ENCODE results near the gene MGAT1.
"Not testable (repeated sequence)": the region's sequence is repeated elsewhere in the genome, so short reads cannot be mapped to it uniquely, and the experiment has no call there.

The MGAT1 gene

DNA sequence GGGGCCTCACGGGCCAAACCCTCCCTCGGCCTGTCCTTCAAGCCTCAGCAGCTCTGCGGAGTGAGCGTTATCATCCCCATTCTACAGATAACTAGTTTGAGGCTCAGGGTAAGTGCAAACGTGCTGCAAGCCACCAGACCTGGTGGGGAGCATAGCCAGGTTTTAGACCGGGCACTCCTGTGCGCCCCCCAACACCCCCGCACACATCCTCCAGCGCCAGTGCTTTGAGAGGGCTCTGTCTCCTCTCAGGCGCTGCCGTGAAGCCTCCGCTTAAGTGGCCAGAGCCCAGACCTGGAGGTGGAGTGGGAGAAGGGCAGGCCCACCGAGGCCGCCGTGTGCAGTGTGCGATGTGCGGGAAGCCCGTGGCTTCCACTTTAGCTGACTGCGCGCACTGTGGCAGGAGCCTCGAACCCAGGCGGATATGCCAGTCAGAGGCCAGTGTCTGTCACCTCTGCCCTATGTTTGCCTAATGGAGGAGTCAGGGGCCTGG lies 1.6 kb upstream of the MGAT1 start:
- no peak for DNase-seq

DNA sequence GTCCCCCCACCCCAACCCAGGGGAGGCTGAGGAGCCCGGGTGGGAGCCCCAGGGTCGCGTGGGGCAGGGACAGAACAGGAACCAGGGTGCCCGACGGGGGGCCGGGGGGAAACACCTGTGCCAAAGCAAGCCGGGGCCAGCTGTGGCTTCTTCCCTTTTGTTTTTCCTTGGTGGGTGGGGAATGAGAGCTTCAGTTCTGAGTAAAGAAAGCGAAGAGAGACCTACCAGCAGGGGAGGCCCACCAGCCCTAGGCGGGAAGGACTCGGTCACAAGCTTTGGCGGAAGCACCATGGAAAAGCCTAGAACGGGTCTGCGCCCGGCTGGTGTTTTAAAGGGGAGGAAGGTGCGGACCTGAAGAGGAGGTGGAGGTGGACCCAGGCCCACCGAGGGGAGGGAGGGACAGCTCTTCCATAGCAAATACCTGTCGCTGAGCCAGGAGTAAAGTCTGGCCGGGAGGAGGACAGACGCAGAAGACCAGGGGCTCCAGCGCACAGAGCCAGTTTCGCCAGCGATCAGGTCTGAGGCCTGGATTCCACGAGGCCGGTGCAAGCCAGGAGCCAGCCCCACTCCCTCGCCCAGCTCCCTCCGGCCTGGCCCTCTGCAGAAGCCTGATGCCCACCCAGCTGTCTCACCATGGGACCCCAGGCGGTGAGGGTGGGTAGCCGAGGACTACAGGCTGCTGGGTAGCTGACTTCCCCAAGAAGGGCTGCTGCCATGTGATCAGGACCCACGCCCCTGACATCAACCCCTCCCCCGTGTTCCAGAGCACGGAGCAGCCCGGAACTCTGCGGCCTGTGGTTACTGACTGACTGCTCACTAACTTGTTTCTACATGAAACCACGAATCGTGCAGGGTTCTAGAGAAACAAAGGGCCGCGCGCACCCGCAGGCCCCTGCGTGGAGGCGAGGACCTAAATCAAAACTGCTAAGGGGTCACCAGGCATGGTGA lies 849 bp upstream of the MGAT1 start:
- peak in 1 of 2 experiments; percentile 6 for DNase-seq

DNA sequence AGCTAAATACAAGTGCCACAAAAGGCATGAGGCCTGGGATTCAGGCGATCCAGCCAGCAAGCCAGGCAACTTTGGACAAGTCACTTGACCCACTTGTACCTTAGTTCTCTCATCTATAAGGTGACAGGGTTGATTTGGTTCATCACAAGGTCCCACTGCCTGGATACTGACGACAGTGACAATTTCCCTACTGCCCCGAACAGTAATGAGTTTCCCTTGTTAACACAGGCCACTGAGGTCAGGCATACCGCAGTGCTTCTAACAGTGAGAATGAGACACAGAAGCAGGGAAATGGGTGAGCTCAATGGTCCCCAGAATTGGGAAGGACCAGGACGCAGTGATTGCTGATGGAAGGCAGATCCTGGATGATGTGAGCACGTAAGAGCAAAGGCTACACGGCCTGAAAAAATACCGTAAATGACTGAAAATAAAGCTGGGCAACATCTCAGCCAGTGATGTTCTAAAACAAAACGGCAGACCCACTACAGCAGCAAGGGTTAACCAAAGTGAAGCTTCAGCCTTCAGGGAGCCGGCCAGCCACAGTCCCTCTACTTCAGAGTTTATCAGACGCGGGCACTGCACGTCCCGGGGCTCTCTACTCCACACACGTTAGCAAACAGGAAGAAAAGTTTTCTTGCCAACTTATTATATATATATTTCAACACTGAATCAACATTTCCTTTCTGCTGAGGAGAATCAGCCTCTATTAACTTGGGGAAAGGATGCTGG lies 846 bp downstream of the MGAT1 start:
- no peak for DNase-seq

DNA sequence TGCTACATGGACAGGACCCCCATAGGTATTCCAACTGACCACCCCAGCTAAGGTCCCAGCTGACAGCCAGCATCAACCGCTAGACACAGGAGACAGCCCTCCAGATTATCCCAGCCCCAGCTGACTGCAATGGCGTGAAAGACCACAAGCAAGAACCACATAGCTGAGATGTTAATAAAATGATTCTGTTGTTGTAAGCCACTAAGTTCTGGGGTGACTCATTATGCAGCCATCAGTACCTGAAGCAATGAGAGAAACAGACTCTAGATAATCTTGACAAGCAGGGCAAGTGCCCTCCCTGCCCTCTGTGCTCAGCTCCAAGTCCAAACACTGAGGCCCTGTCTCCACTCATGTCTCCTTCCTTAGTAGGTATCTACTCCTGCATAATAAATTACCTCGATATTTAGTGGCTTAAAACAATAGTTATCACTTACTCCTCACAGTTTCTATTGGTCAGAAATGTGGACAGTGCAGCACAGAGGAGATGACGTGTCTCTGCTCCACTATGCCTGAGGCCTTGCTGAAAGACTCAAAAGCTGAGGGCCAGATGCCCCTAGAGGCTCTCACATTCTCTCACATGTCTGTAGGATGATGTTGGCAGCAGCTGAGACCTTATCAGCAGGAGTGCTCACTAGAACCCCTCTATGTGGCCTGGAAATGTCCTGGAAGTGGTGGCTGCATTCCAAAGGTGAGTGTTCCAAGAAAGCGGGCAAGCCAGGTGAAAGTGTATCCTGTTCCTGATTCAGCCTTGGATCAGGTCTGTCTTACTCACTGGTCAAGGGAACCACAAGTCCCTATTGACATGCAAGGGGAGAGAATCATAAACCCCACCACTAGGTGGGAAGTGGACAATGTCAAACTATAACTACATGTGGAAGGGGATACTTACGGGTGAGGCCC lies 2.5 kb downstream of the MGAT1 start:
- DNase-seq = no peak

DNA sequence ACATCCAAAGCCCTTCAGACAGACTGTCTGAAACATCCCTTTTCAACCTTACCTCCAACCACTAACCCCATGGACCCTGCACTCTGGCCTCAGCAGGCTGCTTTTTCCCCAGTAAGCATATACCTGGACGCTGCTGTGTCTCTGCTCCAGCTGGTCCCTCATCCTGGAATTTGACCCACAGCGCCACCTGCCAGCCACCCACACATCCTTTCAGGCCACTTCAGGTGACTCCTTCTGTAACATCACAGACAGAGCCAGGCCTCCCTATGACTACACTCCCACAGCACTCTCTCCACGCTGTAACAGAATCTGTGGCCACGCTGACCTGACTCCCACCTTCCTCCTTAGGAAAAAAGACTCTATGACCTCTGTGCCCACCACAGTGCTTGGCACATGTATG lies 3.4 kb downstream of the MGAT1 start:
- DNase-seq = peak; percentile 18 to 35

DNA sequence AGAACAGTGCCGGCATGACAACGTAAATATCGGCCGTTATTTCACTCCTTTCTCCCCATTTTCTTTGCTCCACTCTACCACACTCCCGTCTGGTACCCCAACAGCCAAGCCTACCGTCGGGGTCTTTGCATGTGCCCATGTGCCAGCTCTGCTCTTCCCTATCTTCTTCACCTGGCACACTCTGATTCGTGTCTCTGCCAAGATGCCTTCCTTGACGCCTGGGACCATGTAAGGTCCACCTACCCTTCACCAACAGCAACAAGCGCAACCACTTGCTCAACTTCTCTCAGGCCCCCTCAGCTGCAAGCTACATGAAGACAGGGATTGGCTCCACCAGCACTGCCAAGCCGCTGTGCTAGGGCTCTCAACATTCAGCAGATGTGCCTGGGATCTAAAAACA lies 4.4 kb downstream of the MGAT1 start:
- DNase-seq = no peak

DNA sequence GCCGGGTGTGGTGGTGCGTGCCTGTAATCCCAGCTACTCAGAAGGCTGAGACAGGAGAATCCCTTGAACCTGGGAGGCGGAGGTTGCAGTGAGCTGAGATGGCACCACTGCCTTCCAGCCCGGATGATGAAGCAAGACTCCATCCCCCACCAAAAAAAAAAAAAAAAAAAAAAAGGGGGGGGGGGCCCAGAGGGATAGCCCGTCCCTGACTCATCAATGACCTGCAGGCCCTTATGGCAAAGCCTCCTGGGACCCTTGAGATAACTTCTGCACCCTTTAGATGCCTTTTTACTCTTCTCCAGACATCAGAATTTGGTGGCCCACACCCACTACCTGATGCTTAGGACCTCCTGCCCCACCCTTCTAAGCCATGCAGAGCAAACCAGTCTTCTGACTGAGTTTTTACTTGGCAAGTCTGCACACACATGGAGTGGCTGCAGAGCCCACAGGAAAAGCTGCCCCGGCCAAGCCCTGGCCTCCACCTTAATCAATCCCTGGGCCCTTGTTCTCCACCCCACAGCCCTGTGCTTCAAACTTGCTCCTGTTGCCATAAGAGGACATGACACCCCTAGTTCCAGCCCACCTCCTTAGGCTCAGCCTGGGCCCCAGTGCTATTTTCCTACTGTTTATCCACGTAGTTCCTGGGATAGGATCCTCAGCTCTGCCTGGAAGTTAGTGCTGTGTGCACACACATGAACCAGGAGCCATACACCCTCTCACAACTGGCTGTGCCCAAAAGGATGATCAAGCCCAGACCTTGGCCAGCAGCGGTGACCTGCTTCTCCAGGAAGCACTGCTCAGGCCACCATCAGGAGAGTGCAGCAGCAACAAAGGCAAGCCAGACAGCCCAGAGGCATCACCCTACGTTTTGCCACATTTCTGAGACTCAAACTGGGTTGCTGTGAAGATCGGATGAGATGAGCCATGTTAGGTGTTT lies 5.1 kb downstream of the MGAT1 start:
- DNase-seq = no peak

DNA sequence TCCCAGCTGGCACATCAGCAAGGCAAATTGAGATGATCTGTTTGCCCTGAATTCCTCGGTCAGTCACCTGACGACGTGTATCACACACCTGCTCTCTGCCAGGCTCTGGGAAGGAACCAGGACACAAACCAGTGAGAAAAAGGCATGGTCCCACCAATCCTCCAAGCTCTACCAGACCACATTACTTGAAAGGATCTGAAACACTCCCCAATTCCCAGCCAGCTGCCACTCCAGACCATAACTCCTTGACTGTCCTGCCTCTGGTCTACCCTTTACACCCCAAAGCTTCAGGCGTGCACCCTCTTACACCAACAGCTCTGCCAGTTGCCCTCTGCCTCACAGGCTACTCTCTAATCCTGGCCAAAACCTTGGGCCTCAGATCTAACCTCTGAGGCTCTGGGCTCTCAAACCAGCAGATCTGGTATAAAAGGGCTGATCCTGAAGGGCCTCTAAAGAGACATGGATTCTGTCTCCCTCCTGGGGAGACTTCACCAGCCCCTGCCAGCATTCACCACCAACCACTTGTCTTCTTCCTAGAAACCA lies 6.8 kb downstream of the MGAT1 start:
- DNase-seq = peak; percentile 15 to 59

DNA sequence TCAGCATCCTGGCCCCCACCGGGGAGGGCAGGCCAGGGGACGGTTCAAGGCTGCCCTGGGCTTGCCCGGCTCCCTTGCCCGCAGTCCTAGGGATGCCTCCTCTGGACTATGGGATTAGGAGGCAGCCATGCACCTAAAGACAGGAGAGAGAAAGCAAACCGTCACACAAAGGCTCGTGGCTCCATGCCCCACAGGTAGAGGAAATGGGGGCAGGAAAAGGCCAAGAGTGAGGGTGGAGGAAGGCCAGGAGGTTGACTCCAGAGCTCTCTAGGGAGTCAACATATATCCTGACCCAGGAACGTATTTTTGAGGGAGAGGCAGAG lies 9.7 kb downstream of the MGAT1 start:
- no peak for DNase-seq

DNA sequence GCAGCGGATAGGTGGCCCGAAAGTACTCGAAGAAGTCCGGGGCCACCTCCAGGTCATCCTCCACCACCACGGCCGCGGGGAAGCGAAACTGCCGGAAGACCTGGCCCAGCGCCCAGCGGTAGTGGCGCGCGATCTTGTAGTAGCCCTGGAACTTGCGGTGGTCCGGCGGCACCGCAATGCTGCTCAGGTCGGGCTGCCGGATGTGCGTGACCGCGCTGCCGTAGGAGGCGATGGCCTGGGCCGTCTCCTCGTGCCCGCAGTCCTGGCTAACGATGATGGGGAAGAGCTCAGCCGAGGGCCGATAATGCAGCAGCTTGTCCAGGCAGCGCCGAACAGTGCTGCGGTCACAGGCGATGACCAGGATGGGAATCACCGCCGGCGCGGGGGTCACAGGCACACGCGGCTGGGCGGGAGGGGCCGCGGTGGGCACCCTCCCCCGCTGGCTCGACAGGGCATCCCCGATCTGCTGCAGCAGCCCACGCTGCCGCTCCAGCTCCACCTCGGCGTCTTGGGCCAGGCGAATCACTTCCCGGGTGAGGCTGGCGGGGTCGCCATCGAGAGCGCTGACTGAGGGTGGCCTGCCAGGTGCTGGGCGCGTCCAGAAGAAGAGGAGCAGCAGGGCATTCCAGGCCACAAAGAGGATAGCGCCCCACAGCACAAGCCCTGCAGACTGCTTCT lies 10.2 kb downstream of the MGAT1 start:
- no peak for DNase-seq

DNA sequence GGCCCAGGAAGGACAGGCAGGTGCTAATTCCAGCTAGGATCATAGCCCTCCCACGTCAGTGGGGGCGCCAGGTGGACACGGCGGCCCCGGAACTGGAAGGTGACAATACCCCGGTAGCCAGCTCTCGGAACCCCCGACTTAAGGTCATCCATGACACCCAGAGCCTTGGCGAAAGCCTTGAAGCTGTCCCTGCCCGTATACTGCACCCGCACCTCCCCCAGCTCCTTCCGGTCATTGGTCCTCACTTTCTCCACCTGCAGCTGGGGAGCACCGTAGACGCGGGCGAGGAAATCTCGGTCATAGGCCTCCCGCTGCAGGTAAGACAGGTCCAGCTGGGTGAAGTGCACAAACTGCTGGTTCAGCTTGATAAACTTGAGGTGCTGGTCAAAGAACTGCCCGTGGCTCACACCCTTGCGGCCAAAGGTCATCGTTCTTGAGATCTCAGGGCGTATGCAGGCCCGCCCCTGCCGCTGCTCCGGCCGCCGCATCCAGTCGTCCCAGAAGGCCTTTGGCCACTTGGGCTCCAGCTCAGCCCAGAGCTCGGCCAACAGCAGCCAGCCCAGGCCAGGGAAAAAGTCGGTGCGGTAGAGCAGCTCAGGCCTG lies 10.9 kb downstream of the MGAT1 start:
- DNase-seq = no peak

DNA sequence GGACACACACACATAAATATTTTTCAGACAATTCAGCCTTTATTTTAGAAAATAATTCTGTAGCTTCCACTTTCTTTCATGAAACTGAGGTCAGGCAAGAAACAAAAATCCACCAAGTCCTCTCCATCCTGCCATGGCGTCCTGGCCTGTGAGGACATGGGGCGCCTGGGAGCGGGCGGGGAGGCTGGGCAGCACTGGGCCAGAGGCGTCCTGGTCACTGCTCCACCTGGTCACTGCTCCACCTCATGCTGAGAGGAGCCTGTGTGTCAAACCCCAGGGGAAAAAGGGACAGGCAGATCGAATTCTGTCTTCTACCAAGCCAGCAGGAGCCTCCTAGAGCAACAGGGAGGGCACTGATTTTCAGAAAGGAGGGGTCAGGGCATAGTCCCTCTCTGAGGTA lies 12.1 kb downstream of the MGAT1 start:
- DNase-seq = no peak

DNA sequence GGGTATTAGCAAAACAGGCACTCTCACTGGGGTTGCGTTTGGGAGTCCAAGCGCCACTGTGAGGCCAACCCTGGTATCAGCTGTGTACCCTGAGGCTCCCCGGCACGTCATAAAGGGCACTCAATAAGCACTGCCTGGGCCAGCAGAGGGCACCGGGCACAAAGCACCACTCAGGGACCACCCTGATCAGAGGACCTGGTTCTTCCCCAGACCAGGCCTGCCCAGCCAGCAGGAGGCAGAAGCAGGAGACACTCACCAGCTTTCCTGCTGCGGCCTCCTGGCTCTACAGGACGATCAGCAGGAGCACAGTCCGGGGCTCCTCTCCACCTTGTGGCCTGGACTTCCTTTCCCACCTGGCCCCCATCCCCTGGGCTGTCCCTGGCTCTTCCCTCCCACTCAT lies 12.6 kb downstream of the MGAT1 start:
- no peak for DNase-seq

DNA sequence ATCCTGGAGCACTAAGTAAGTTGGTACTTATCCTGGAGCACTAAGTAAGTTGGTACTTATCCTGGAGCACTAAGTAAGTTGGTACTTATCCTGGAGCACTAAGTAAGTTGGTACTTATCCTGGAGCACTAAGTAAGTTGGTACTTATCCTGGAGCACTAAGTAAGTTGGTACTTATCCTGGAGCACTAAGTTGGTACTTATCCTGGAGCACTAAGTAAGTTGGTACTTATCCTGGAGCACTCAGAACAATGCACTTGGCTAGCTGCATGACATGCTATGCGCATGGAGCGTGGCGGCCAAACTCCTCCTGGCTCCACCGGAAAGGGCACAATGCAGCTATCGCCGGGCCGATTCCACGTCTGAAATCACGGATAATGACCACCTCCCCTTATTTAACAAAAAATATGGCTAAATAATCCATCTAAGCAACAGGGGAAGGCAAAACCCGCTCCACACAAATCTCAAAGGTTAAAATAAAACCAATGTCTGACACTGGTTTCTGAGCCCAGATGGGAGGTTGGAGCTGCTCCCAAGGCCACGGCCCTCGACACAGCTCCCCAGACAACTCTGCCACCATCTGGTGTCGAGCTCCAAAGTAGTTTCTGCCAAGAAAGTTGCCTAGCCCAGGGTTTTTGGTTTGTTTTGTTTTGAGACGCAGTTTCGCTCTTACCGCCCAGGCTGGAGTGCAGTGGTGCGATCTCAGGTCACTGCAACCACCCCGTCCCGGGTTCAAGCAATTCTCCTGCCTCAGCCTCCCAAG lies 13.8 kb downstream of the MGAT1 start:
- not testable (repeated sequence) for DNase-seq

DNA sequence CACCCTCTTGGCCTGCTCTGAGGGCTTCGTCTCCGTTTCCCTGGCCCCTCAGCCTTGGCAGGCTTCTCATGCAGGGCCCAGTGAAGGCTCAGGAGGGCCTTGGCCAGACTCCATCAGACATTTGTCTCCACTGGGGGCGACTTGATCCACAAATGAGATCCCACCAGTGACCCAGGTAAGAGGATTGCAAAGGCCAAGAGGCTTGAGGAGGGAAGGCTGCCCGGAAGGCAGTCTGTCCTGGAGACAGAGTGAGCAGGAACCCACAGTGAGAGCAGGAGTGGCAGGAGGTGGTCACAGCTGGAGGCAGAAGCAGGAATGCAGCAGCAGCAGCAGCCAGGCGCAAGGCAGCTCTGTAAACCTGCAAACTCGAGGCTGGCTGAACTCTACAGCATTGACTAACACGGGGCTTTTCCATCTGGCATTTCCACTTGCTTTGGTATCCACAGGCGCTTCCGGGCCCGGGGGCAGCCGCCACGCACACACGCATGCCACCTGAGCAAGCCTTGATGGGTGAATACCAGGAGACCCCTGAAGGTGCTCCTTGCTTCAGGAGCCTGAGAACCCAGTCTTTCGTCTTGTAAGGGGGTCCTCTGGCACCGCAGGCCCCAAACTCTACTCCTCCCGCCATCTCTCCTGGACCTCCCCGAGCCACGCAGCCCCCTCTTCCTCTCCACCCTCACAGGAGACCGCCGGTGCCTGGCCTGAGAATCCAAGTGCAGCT lies 14.7 kb downstream of the MGAT1 start:
- no peak for DNase-seq

DNA sequence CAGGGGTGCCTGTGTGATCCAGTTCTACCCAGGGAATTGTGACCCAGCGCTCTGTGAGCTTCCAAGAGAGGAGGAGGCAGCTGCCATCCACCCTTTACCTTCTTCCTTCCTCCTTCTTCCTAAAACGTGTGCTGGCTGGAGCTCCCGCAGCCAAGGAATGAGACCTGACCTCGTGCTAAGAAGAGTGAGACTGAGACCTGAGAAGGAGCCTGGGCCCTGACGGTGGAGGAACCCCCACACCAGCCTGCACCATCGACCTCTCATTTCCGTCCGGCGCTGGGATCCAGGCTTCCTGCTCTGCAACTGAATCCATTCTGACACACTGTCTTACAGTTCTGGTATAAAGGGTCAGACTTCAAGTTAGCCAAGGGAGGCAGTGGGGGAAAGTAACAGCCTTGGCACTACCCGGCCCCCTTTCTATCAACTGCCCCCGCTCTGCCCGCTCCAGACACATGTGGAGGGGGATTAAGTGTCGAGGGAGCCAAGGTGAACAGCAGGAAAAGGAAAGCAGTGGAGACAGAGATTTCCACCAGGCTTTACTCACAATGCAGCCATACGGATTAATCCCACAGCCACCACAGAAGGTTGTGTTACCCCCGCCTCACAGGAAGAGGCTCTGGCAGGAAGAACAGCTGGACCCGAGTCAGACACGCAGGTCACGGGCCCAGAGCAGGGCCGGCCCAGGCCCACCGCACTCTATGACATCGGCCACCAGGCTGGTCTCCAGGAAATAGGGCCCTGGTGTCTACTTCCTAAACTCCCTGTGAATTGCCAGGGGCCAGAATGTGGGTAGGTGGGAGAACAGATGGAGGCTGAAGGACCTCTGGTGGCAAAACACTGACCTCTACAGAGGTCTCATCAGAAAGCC lies 15.8 kb downstream of the MGAT1 start:
- DNase-seq = no peak

DNA sequence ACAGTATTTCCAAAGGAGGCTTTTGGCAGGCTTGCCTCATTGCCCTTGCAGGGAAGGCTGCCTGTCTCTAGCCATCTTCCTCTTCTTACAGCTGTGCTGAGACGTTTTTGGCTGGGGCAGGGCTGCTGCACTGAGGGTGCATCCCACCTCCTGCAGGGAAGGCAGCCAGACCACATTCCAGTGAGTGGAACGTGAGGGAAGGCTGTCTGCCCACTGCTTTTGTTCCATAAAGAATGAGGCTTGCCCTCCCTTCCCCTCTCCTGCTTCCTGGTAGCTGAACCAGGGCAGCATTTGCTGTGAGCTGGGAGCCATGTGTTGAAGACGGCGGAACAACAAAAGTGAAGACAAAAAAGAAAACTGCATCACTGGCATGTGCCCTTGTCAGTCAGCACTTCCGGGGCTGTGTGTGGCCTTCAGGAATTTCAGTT lies 16.8 kb downstream of the MGAT1 start:
- no peak for DNase-seq
